Neural cell (in vitro differentiated cells): Measurements from ENCODE around the gene PTPRD. TPM values are rescaled to one million over a fixed set of nuclear protein-coding genes. Genes with fewer than 3 reads are reported as not detected.
A peak's percentile ranks its signal among the peaks of the same experiment; 100 is the strongest.

Experiments used
- H2AFZ ChIP-seq: fragments of 200-600, 300-800 bp; sonication (generic), shearing (Covaris generic); 2 replicates; pipeline ENCODE4 v1.6.0; 2014; ENCODE audit warnings: low read depth, mild to moderate bottlenecking, antibody characterized with exemption, low read length, moderate library complexity
- H3F3A ChIP-seq: fragments of 200-600 bp; shearing (Covaris generic); 2 replicates; pipeline ENCODE4 v1.6.1; 2016; ENCODE audit warnings: mild to moderate bottlenecking, moderate library complexity, mixed read lengths, antibody characterized with exemption, low read length; ENCODE audit not compliant: insufficient read depth, poor library complexity, severe bottlenecking
- H3K27ac ChIP-seq: fragments of 200-600, 300-800 bp; sonication (generic), shearing (Covaris generic); 2 replicates; pipeline ENCODE4 v1.5.1; 2014; ENCODE audit warnings: mild to moderate bottlenecking, low read length, moderate library complexity
- H3K27me3 ChIP-seq: fragments of 300-800, 200-600 bp; sonication (generic), shearing (Covaris generic); 2 replicates; pipeline ENCODE4 v1.6.0; 2014; ENCODE audit warnings: mild to moderate bottlenecking, low read depth, low read length, moderate library complexity; ENCODE audit not compliant: insufficient read depth
- H3K36me3 ChIP-seq: fragments of 300-800, 200-600 bp; sonication (generic), shearing (Covaris generic); 2 replicates; pipeline ENCODE4 v1.5.1; 2014; ENCODE audit warnings: mild to moderate bottlenecking, antibody characterized with exemption, low read length, moderate library complexity; ENCODE audit not compliant: insufficient read depth
- H3K4me2 ChIP-seq: fragments of 300-800, 200-600 bp; sonication (generic), shearing (Covaris generic); 2 replicates; pipeline ENCODE4 v1.6.0; 2014; ENCODE audit warnings: mild to moderate bottlenecking, low read length
- H3K4me3 ChIP-seq: fragments of 300-800, 200-600 bp; sonication (generic), shearing (Covaris generic); 2 replicates; pipeline ENCODE4 v1.5.1; 2014; ENCODE audit warnings: mild to moderate bottlenecking, low read length, moderate library complexity
- H3K79me2 ChIP-seq: fragments of 200-600 bp; shearing (Covaris generic); replicated peaks from 2 replicates; pipeline ENCODE4 v1.6.0; 2014; ENCODE audit warnings: mild to moderate bottlenecking, low read length, moderate library complexity; ENCODE audit not compliant: insufficient read depth
- H3K9ac ChIP-seq: fragments of 300-800, 200-600 bp; sonication (generic), shearing (Covaris generic); 2 replicates; pipeline ENCODE4 v1.6.1; 2016; ENCODE audit warnings: mild to moderate bottlenecking, low read length, mixed read lengths
- H3K9me2 ChIP-seq: fragments of 200-600 bp; shearing (Covaris generic); 2 replicates; pipeline ENCODE4 v1.6.1; 2016; ENCODE audit warnings: mild to moderate bottlenecking, low read length, mixed read lengths; ENCODE audit not compliant: insufficient read depth
- H3K9me3 ChIP-seq: fragments of 200-600, 300-800 bp; sonication (generic), shearing (Covaris generic); 2 replicates; pipeline ENCODE4 v1.6.1; 2016; ENCODE audit warnings: mild to moderate bottlenecking, mixed run types, low read length, moderate library complexity, mixed read lengths
- H4K20me1 ChIP-seq: fragments of 200-600 bp; shearing (Covaris generic); 2 replicates; pipeline ENCODE4 v1.6.1; 2016; ENCODE audit warnings: mild to moderate bottlenecking, mixed run types; ENCODE audit not compliant: insufficient read depth
- CTCF ChIP-seq: fragments of 450-650 bp; IDR thresholded peaks from 2 replicates; pipeline ENCODE4 v1.5.1; 2014; ENCODE audit warnings: antibody characterized with exemption, mild to moderate bottlenecking, moderate library complexity; ENCODE audit not compliant: poor library complexity, severe bottlenecking
- EZH2 ChIP-seq: fragments of 200-600, 300-800 bp; shearing (Covaris generic), sonication (generic); IDR thresholded peaks from 2 replicates; pipeline ENCODE4 v1.6.1; 2014; ENCODE audit warnings: antibody characterized with exemption, low read length, borderline replicate concordance, mild to moderate bottlenecking; ENCODE audit not compliant: insufficient read depth, poor library complexity, severe bottlenecking
- MXI1 ChIP-seq: fragments of 450-650 bp; conservative IDR thresholded peaks from 2 replicates; pipeline ENCODE4 v1.6.1; 2014; ENCODE audit warnings: antibody characterized with exemption, mild to moderate bottlenecking; ENCODE audit not compliant: poor library complexity, severe bottlenecking
- RAD21 ChIP-seq: fragments of 450-650 bp; conservative IDR thresholded peaks from 2 replicates; pipeline ENCODE4 v1.6.1; 2014; ENCODE audit warnings: antibody characterized with exemption, mild to moderate bottlenecking, moderate library complexity
- REST ChIP-seq: IDR thresholded peaks from 2 replicates; pipeline ENCODE4 v1.6.1; 2012; ENCODE audit warnings: borderline replicate concordance
- SMC3 ChIP-seq: fragments of 450-650 bp; conservative IDR thresholded peaks from 2 replicates; pipeline ENCODE4 v1.6.1; 2014; ENCODE audit warnings: antibody characterized with exemption, mild to moderate bottlenecking, moderate library complexity; ENCODE audit not compliant: poor library complexity
- polyA plus RNA-seq: library from polyadenylated mRNA; depleted of rRNA; stranded (reverse); fragments of >200 nt; gene quantifications from 2 replicates; pipeline ENCODE4 v1.2.3, GENCODE V29; 2014

Gene PTPRD
- polyA plus RNA-seq, 1 donor from 2014 or later: 143 TPM

- Histone ChIP-seq H3K27me3 (no peaks in the 10 kb centered on the region), H2AFZ (no peak overlapping the region), H3K79me2 (no peaks in the 10 kb centered on the region), H3K9me3 (no peaks in the 10 kb centered on the region), H3F3A (no peaks in the 10 kb centered on the region), H3K36me3 (no peaks in the 10 kb centered on the region), H3K27ac (no peak overlapping the region), H3K9ac (no peak overlapping the region), H3K9me2 (no peaks in the 10 kb centered on the region), H4K20me1 (no peaks in the 10 kb centered on the region), H3K4me2 (no peak overlapping the region), H3K4me3 (no peak overlapping the region)
- TF ChIP-seq CTCF: no peak
- no peak for TF ChIP-seq SMC3
- peak; percentile 34 for TF ChIP-seq REST
- no peak for TF ChIP-seq RAD21
These were observed 563.8 kb downstream of the PTPRD start for GRCh38 chr9:10048994-10049393.

DNA sequence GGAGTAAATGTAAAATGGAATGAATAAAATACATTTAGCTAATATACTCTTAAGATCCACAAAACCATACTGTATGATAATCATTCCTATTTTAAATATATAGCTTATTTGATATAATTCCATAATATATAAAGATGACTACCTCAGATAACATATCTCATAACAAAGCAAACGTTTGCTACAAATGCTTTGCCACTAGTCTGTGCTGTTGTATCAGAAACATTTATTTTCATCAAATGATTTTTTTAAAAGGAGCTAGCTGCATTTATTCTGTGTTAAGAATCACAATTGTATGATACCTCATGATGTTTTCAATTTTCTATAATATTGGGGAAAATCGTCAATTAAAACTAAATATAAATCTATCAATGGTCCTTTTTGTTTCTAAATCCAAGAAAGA is 567.2 kb downstream of the PTPRD start:
- Histone ChIP-seq H2AFZ (no peak overlapping the region), H3K9me3 (no peaks in the 10 kb centered on the region), H3K27ac (no peak overlapping the region), H3K4me3 (no peak overlapping the region), H3K36me3 (no peaks in the 10 kb centered on the region), H3K9ac (no peak overlapping the region), H3K9me2 (no peaks in the 10 kb centered on the region), H3K79me2 (no peaks in the 10 kb centered on the region), H3K4me2 (no peak overlapping the region), H4K20me1 (no peaks in the 10 kb centered on the region), H3F3A (no peaks in the 10 kb centered on the region), H3K27me3 (no peaks in the 10 kb centered on the region)
- TF ChIP-seq CTCF (peak; percentile 81), REST (no peak), MXI1 (no peak), RAD21 (peak; percentile 86), SMC3 (peak; percentile 80), EZH2 (no peak)
